ENCODE data around the gene CYB5R3. TPM values are rescaled to one million over a fixed set of nuclear protein-coding genes. Genes with fewer than 3 reads are reported as not detected.

The CYB5R3 gene
- total and polyA plus RNA-seq, 2 donors (not counting 3 experiments of a cell fraction or from before 2014, with no cell fraction given): 217 to 263 TPM

- Histone ChIP-seq H2AFZ (ENCODE audit: low read depth, low read length) (no peak overlapping the region), H3K4me2 (ENCODE audit: insufficient read depth, low read length) (no peak overlapping the region), H3K9me1 (replicated peaks; ENCODE audit: control insufficient read depth, extremely low read depth, insufficient read depth, low read length) (no peaks in the 10 kb centered on the region), H3K36me3 (ENCODE audit: control insufficient read depth in 2 of 2, extremely low read depth in 1 of 2, insufficient read depth in 2 of 2, low read length in 2 of 2) (peaks cover 10 to 46% of the 10 kb centered on the region in 2 experiments), H3K79me2 (ENCODE audit: control insufficient read depth, insufficient read depth, low read length) (no peaks in the 10 kb centered on the region), H3K27me3 (ENCODE audit: control insufficient read depth in 2 of 2, insufficient read depth in 2 of 2, low read length in 2 of 2) (no peaks in the 10 kb centered on the region), H3K4me3 (replicated peaks in 1 of 3; ENCODE audit: insufficient read depth in 1 of 3, low read depth in 1 of 3, low read length in 3 of 3) (no peak overlapping the region), H3K9me3 (replicated peaks; ENCODE audit: control insufficient read depth, insufficient read depth, low read length) (no peaks in the 10 kb centered on the region), H3K9ac (replicated peaks; ENCODE audit: extremely low read depth, insufficient read depth, low read length) (no peak overlapping the region), H3K27ac (ENCODE audit: insufficient read depth, low read depth, low read length) (no peak overlapping the region), H4K20me1 (replicated peaks; ENCODE audit: control insufficient read depth, extremely low read depth, insufficient read depth, low read length) (no peaks in the 10 kb centered on the region), H3K4me1 (ENCODE audit: control insufficient read depth, extremely low read depth, insufficient read depth, low read length) (no peaks in the 10 kb centered on the region)
- no TSS peak for BruUV-seq (replicated peaks)
- intact Hi-C loops (cut with micrococcal nuclease): no loop called here
- TF ChIP-seq POLR2A (IDR thresholded peaks at IDR 0.05; ENCODE audit: low read depth, low read length) (no peak), JUN (IDR thresholded peaks at IDR 0.05; ENCODE audit: borderline replicate concordance, insufficient read depth, insufficient read length, low read depth) (no peak), EZH2 (IDR thresholded peaks at IDR 0.05; ENCODE audit: borderline replicate concordance, low read depth, low read length, severe bottlenecking) (no peak), MYC (IDR thresholded peaks at IDR 0.05; ENCODE audit: low read depth, low read length) (no peak)
- TF ChIP-seq, protein P1, sequence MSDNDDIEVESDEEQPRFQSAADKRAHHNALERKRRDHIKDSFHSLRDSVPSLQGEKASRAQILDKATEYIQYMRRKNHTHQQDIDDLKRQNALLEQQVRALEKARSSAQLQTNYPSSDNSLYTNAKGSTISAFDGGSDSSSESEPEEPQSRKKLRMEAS (IDR thresholded peaks at IDR 0.05; ENCODE audit: insufficient read depth, insufficient read length): no peak
- TF ChIP-seq, protein P2, sequence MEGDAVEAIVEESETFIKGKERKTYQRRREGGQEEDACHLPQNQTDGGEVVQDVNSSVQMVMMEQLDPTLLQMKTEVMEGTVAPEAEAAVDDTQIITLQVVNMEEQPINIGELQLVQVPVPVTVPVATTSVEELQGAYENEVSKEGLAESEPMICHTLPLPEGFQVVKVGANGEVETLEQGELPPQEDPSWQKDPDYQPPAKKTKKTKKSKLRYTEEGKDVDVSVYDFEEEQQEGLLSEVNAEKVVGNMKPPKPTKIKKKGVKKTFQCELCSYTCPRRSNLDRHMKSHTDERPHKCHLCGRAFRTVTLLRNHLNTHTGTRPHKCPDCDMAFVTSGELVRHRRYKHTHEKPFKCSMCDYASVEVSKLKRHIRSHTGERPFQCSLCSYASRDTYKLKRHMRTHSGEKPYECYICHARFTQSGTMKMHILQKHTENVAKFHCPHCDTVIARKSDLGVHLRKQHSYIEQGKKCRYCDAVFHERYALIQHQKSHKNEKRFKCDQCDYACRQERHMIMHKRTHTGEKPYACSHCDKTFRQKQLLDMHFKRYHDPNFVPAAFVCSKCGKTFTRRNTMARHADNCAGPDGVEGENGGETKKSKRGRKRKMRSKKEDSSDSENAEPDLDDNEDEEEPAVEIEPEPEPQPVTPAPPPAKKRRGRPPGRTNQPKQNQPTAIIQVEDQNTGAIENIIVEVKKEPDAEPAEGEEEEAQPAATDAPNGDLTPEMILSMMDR (IDR thresholded peaks at IDR 0.05; ENCODE audit: extremely low read depth in 1 of 2, insufficient read depth in 1 of 2, low read depth in 1 of 2, low read length in 2 of 2): no peak
- ChIA-PET POLR2A (no interaction called here), CTCF (interaction anchor here (1.0 to 3.0 kb wide), 3 partner anchors 10 to 465 kb away, joined by 3 to 17 read pairs (median 3); partner anchors contain the start of gene POLDIP3)
- dilution Hi-C loops (cut with MboI; ENCODE audit: extremely low pct_ligation_motif_present, low sequenced_read_pairs): no loop called here
- DNase-seq (ENCODE audit: low read depth, low spot score) (no peak), FAIRE-seq (no peak)
Observed at GRCh38 chr22:42625416-42625815, 23.8 kb downstream of the CYB5R3 start.

Measured in endothelial cell of umbilical vein (primary cell).